Measurements from ENCODE around the gene ASCC3.

ASCC3 gene

GRCh38 chr6:100897671-100898070, 16.5 kb upstream of the ASCC3 start:
- H3K9ac ChIP-seq (ENCODE audit: low read depth, low read length): no peak overlapping the region
- no peaks in the 10 kb centered on the region for H3K27me3 ChIP-seq (ENCODE audit: insufficient read depth, low read length, poor library complexity)
- H3K4me3 ChIP-seq (ENCODE audit: low read depth in 1 of 2, low read length in 2 of 2): no peak overlapping the region
- H3K79me2 ChIP-seq (ENCODE audit: insufficient read depth, low read length): no peaks in the 10 kb centered on the region
- H3K27ac ChIP-seq (ENCODE audit: low read length): no peak overlapping the region
- peaks cover 5% of the 10 kb centered on the region for H3K9me3 ChIP-seq (ENCODE audit: insufficient read depth, low read length, severe bottlenecking)
- TF ChIP-seq CTCF (IDR thresholded peaks at IDR 0.05; ENCODE audit: borderline replicate concordance, extremely low read depth, low read length, poor library complexity, severe bottlenecking) (no peak), EZH2 (IDR thresholded peaks at IDR 0.05; ENCODE audit: borderline replicate concordance, low read depth, low read length, severe bottlenecking) (no peak)
- H2AFZ ChIP-seq (ENCODE audit: low read depth, low read length): no peak overlapping the region
- no peaks in the 10 kb centered on the region for H3K4me1 ChIP-seq (ENCODE audit: insufficient read depth, low read length)
- ATAC-seq (ENCODE audit: insufficient read depth, low read depth): no peak
- DNase-seq: no peak
- no peaks in the 10 kb centered on the region for H3K36me3 ChIP-seq (ENCODE audit: insufficient read depth, low read length)
- no peak overlapping the region for H3K4me2 ChIP-seq (ENCODE audit: insufficient read depth, low read length)
- no peaks in the 10 kb centered on the region for H4K20me1 ChIP-seq (ENCODE audit: insufficient read depth, low read length)

GRCh38 chr6:100893743-100894142, 12.6 kb upstream of the ASCC3 start:
- Histone ChIP-seq H3K27me3 (ENCODE audit: insufficient read depth, low read length, poor library complexity) (no peaks in the 10 kb centered on the region), H4K20me1 (ENCODE audit: insufficient read depth, low read length) (no peaks in the 10 kb centered on the region), H3K36me3 (ENCODE audit: insufficient read depth, low read length) (no peaks in the 10 kb centered on the region), H3K27ac (ENCODE audit: low read length) (no peak overlapping the region), H3K9ac (ENCODE audit: low read depth, low read length) (no peak overlapping the region), H2AFZ (ENCODE audit: low read depth, low read length) (no peak overlapping the region), H3K4me1 (ENCODE audit: insufficient read depth, low read length) (no peaks in the 10 kb centered on the region), H3K79me2 (ENCODE audit: insufficient read depth, low read length) (no peaks in the 10 kb centered on the region), H3K9me3 (ENCODE audit: insufficient read depth, low read length, severe bottlenecking) (peaks cover 5% of the 10 kb centered on the region), H3K4me2 (ENCODE audit: insufficient read depth, low read length) (no peak overlapping the region), H3K4me3 (ENCODE audit: low read depth in 1 of 2, low read length in 2 of 2) (no peak overlapping the region)
- DNase-seq (no peak), ATAC-seq (ENCODE audit: insufficient read depth, low read depth) (no peak)
- no peak for TF ChIP-seq CTCF (IDR thresholded peaks at IDR 0.05; ENCODE audit: borderline replicate concordance, extremely low read depth, low read length, poor library complexity, severe bottlenecking)

- DNase-seq (no peak), ATAC-seq (ENCODE audit: insufficient read depth, low read depth) (0 out of 3 replicates have a peak, but pooled peaks have one; percentile 42)
- Histone ChIP-seq H3K9ac (ENCODE audit: low read depth, low read length) (no peak overlapping the region), H3K4me3 (ENCODE audit: low read depth in 1 of 2, low read length in 2 of 2) (no peak overlapping the region), H4K20me1 (ENCODE audit: insufficient read depth, low read length) (no peaks in the 10 kb centered on the region), H3K4me1 (ENCODE audit: insufficient read depth, low read length) (no peaks in the 10 kb centered on the region), H3K79me2 (ENCODE audit: insufficient read depth, low read length) (no peaks in the 10 kb centered on the region), H3K36me3 (ENCODE audit: insufficient read depth, low read length) (no peaks in the 10 kb centered on the region), H2AFZ (ENCODE audit: low read depth, low read length) (no peak overlapping the region), H3K27me3 (ENCODE audit: insufficient read depth, low read length, poor library complexity) (no peaks in the 10 kb centered on the region), H3K9me3 (ENCODE audit: insufficient read depth, low read length, severe bottlenecking) (no peaks in the 10 kb centered on the region), H3K4me2 (ENCODE audit: insufficient read depth, low read length) (no peak overlapping the region), H3K27ac (ENCODE audit: low read length) (no peak overlapping the region)
- no peak for TF ChIP-seq CTCF (IDR thresholded peaks at IDR 0.05; ENCODE audit: borderline replicate concordance, extremely low read depth, low read length, poor library complexity, severe bottlenecking)
- no peak for TF ChIP-seq EZH2 (IDR thresholded peaks at IDR 0.05; ENCODE audit: borderline replicate concordance, low read depth, low read length, severe bottlenecking)
These were observed 11.6 kb upstream of the ASCC3 start for GRCh38 chr6:100892693-100893092.

- Histone ChIP-seq H3K4me2 (ENCODE audit: insufficient read depth, low read length) (no peak overlapping the region), H2AFZ (ENCODE audit: low read depth, low read length) (no peak overlapping the region), H3K27ac (ENCODE audit: low read length) (no peak overlapping the region), H3K27me3 (ENCODE audit: insufficient read depth, low read length, poor library complexity) (no peaks in the 10 kb centered on the region), H3K4me3 (ENCODE audit: low read depth in 1 of 2, low read length in 2 of 2) (no peak overlapping the region), H4K20me1 (ENCODE audit: insufficient read depth, low read length) (no peaks in the 10 kb centered on the region), H3K36me3 (ENCODE audit: insufficient read depth, low read length) (no peaks in the 10 kb centered on the region), H3K4me1 (ENCODE audit: insufficient read depth, low read length) (no peaks in the 10 kb centered on the region), H3K9ac (ENCODE audit: low read depth, low read length) (no peak overlapping the region), H3K79me2 (ENCODE audit: insufficient read depth, low read length) (no peaks in the 10 kb centered on the region), H3K9me3 (ENCODE audit: insufficient read depth, low read length, severe bottlenecking) (no peaks in the 10 kb centered on the region)
- no peak for TF ChIP-seq EZH2 (IDR thresholded peaks at IDR 0.05; ENCODE audit: borderline replicate concordance, low read depth, low read length, severe bottlenecking)
- TF ChIP-seq CTCF (IDR thresholded peaks at IDR 0.05; ENCODE audit: borderline replicate concordance, extremely low read depth, low read length, poor library complexity, severe bottlenecking): no peak
- DNase-seq (no peak), ATAC-seq (ENCODE audit: insufficient read depth, low read depth) (no peak)
These were observed 11.0 kb upstream of the ASCC3 start for GRCh38 chr6:100892116-100892515.
